GM18520 (cell line): ENCODE results near the gene SGK1.
"Not testable (repeated sequence)": the region's sequence is repeated elsewhere in the genome, so short reads cannot be mapped to it uniquely, and the experiment has no call there.

Source experiments
- ATAC-seq: cut with Tn5 transposase; IDR thresholded peaks from one replicate; pipeline ENCODE4 v1.9.1; 2021; ENCODE audit not compliant: unreplicated experiment

Gene SGK1

GRCh38 chr6:134230940-134231339, 87.0 kb downstream of the SGK1 start:
- ATAC-seq, result no peak

DNA sequence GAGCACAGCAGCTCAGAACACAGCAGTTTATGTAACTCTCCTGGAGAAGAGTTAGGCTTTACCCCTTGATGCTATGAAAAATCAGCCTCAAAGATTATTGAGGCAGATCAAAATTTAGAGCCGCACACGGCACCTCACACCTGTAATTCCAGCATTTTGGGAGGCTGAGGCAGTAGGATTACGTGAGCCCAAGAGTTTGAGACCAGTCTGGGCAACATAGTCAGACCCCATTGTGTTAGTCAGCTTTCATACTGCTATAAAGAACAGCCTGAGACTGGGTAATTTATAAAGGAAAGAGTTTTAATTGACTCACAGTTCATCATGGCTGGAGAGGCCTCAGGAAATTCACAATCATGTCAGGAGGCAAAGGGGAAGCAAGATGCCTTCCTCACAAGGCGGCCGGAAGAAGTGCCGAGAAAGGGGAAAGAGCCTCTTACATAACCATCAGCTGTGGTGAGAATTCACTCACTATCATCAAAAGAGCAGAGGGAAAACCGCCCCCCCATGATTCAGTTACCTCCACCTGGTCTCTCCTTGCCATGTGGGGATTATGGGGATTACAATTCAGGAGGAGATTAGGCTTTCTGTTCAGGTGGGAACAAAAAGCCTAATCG, 87.7 kb downstream of the SGK1 start:
- no peak for ATAC-seq

- no peak for ATAC-seq
Observed at GRCh38 chr6:134229520-134229919, 88.4 kb downstream of the SGK1 start.

GRCh38 chr6:134223796-134224420, 94.0 kb downstream of the SGK1 start:
- no peak for ATAC-seq

GRCh38 chr6:134221250-134221649, 96.7 kb downstream of the SGK1 start:
- ATAC-seq, result no peak

GRCh38 chr6:134217798-134218140, 100.1 kb downstream of the SGK1 start:
- ATAC-seq, result no peak

- ATAC-seq, result no peak
Observed at GRCh38 chr6:134217105-134217797, 100.7 kb downstream of the SGK1 start.

DNA sequence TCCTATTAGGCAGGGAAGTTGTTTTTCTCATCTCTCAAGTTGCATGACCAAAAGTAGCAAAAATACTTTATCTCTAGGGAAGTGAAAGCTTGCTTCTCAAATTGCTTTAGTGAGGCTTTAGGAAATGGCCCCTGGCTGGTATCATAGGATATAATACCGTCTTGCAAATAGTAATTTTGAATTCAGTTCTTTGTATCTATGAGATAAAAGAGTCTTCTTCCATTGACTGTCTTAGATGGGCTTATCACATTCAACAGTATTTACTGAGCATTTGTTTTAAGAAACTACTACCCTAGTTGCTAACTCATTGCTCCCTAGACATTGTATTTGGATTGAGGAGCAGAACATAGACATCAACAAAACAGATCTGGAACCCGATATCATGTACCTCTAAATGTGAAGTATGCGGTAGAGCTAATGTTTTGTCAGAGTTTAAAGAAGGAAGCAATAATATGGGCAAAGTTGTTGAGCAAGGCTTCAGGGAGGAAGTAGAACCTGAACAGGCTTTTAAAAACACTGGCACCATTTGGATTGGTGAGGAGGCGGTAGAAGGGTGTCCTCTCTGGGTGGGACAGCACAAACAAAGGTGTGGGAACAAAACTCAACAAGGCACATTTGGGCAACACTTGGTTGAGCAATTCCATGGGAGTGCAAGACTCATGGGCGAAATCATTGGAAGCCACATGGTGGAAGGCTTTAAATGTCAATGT, 101.5 kb downstream of the SGK1 start:
- ATAC-seq, result no peak

DNA sequence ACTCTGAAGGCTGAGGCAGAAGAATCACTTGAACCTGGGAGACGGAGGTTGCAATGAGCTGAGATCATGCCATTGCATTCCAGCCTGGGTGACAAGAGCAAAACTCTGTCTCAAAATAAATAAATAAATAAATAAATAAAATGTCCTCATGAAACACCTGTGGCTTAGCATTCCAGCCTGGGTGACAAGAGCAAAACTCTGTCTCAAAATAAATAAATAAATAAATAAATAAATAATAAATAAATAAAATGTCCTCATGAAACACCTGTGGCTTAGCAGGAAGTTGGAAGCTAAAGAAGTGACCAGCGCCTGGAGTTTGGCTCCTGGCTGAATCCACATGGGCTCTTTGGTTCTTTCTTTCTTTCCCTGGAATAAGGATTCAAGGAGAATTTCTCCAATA, 104.5 kb downstream of the SGK1 start:
- ATAC-seq, result not testable (repeated sequence)

DNA sequence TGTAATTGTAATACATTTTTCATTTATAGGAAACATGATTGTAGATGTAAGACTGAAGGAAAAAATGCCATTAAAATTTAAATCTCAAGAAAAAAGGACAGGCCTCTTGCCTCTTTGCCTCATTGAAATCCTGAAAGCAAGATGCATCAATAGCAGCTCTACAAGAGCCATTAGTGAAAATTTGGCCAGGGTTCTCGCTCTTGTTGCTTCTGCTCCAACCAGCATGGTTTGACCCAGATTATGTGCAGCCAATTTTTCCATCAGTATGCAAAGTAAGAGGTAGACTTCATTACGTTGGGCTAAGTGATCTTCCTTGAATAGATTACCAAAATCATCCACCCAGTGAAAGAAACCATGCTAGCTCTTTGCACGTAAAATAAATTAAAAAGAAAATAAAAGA, 106.6 kb downstream of the SGK1 start:
- ATAC-seq, result no peak

DNA sequence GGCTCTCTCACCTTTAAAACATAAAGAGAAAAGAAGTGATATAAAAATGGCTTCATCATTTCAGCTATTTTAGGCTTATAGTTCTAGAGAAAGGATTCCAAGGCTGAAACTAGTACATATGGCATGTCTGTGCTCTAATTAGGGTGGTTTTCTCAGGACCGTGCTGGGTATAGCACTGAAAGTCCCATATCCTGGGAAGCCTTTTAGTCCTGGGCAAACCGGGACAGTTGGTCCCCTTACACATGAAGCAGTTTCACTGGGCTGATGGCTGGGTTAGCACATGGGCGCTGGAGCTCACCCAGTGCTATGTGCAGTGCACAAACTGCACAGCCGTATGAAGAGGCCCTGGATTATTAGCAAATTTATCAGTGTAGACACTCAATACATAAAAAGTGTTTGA, 110.5 kb downstream of the SGK1 start:
- no peak for ATAC-seq

DNA sequence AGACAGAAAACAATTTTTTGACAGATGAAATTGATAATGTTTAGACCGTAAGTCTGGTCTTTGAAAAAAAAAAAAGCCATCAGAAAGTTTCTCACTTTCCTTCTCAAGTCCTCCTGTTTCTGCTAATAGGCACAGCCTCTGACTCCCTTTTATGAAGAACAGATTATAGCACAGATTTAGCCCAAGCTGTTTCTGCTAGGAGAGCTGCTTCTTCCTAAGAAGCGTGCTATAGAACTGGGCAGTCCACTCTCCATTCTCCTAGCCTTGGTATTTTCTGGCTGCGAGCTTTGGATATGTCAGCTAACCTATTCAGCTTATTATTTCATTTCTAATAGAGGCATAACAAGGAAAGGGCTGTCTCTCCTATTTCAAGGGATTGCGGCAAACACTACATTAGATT, 112.5 kb downstream of the SGK1 start:
- ATAC-seq, result no peak

- not testable (repeated sequence) for ATAC-seq
Observed at GRCh38 chr6:134204759-134205158, 113.2 kb downstream of the SGK1 start.

- no peak for ATAC-seq
Observed at GRCh38 chr6:134204031-134204430, 113.9 kb downstream of the SGK1 start.

GRCh38 chr6:134201716-134202115, 116.2 kb downstream of the SGK1 start:
- ATAC-seq, result no peak

- ATAC-seq, result no peak
Observed at GRCh38 chr6:134199848-134200606, 117.9 kb downstream of the SGK1 start.

DNA sequence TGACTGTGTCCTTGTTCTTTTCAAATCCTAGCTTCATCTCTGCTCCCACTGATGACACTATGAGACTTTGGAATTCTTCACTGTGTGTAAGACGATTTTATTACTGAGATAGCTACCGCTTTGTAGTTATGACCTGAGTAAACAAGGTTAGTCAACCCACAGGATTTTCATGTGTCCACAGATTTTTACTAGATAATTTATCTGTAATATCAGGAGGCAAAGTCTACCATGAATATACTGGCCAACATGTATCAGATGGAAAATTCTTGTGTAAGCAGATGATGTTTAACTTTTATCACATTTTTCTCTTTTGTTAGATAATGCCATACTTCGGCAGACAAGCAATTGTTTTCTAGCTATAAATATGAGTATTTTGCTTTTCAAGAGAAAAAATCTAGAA, 119.8 kb downstream of the SGK1 start:
- ATAC-seq, result no peak

DNA sequence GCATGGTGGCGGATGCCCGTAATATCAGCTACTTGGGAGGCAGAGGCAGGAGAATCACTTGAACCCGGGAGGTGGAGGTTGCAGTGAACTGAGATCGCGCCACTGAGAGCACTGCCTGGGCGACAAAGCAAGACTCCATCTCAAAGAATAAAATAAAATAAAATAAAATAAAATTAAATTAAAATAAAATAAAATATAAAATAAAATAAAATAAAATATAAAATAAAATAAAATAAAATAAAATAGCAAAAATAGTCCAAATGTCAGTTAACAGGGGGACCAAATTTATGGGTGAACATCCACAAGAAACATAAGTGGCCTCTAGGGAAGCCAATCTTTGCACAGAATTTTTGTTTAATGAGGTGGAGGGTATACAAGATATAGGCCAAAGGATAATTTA, 120.2 kb downstream of the SGK1 start:
- not testable (repeated sequence) for ATAC-seq

GRCh38 chr6:134196568-134197193, 121.2 kb downstream of the SGK1 start:
- ATAC-seq, result peak; percentile 53

- no peak for ATAC-seq
Observed at GRCh38 chr6:134195985-134196384, 121.9 kb downstream of the SGK1 start.
